Neural crest cell (in vitro differentiated cells): Measurements from ENCODE around the gene CDH12. TPM values are rescaled to one million over a fixed set of nuclear protein-coding genes. Genes with fewer than 3 reads are reported as not detected.
"Not testable (repeated sequence)": the region's sequence is repeated elsewhere in the genome, so short reads cannot be mapped to it uniquely, and the experiment has no call there.

Source experiments
- DNase-seq: peaks from one replicate; pipeline ENCODE4 v3.0.0; 2021; ENCODE audit warnings: low read depth, mixed read lengths, low spot score
- H3K27ac Mint-ChIP-seq: one replicate; pipeline ENCODE4 v1.8.0; 2021; ENCODE audit warnings: mild to moderate bottlenecking, mixed read lengths; ENCODE audit not compliant: unreplicated experiment
- H3K27me3 Mint-ChIP-seq: 2 replicates; pipeline ENCODE4 v1.8.0; 2021; ENCODE audit warnings: low read depth, mild to moderate bottlenecking, mixed read lengths
- H3K36me3 Mint-ChIP-seq: 2 replicates; pipeline ENCODE4 v1.8.0; 2021; ENCODE audit warnings: low read depth, mild to moderate bottlenecking, mixed read lengths
- H3K4me1 Mint-ChIP-seq: 2 replicates; pipeline ENCODE4 v1.8.0; 2021; ENCODE audit warnings: mixed read lengths
- H3K4me3 Mint-ChIP-seq: one replicate; pipeline ENCODE4 v1.8.0; 2021; ENCODE audit warnings: mild to moderate bottlenecking, mixed read lengths
- H3K9me3 Mint-ChIP-seq: 2 replicates; pipeline ENCODE4 v1.8.0; 2021; ENCODE audit warnings: mixed read lengths
- CTCF ChIP-seq: fragments of 200-600 bp; sonication (generic); conservative IDR thresholded peaks from 2 replicates; pipeline ENCODE4 v1.5.0; 2021; ENCODE audit warnings: antibody characterized with exemption, mild to moderate bottlenecking
- total RNA-seq: library from RNA; stranded (reverse); gene quantifications from 2 replicates; pipeline ENCODE4 v1.2.1, GENCODE V29; 2021

Gene CDH12
- total RNA-seq, 1 donor from 2014 or later, result 0.07 TPM

DNA sequence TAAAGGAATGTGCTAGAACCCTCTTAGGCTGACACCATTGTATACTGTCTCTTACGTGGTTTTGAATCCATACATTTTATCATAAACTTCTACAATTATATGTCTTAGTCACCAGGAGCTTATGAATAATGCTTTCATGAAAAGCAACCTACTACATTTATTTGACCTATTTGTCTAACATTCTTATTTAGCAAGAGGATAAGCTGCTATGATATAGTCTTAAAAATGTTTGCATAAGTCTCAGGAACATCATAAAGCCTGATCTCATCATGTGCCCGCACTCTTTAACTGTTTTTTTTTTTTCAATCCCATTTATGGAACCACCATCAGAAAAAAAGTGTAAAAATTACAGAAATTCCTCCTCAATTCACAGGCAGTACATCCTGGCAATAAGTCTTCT lies 59.7 kb downstream of the CDH12 start:
- H3K36me3 Mint-ChIP-seq, result no peaks in the 10 kb centered on the region
- no peak overlapping the region for H3K27ac Mint-ChIP-seq
- DNase-seq, result no peak
- no peaks in the 10 kb centered on the region for H3K27me3 Mint-ChIP-seq
- no peaks in the 10 kb centered on the region for H3K4me1 Mint-ChIP-seq
- H3K4me3 Mint-ChIP-seq, result no peak overlapping the region
- peaks cover 5% of the 10 kb centered on the region for H3K9me3 Mint-ChIP-seq
- no peak for TF ChIP-seq CTCF

GRCh38 chr5:22787807-22788206 lies 65.3 kb downstream of the CDH12 start:
- H3K4me1 Mint-ChIP-seq, result no peaks in the 10 kb centered on the region
- DNase-seq, result no peak
- H3K27ac Mint-ChIP-seq, result no peak overlapping the region
- no peaks in the 10 kb centered on the region for H3K27me3 Mint-ChIP-seq
- no peaks in the 10 kb centered on the region for H3K36me3 Mint-ChIP-seq
- no peak overlapping the region for H3K4me3 Mint-ChIP-seq
- H3K9me3 Mint-ChIP-seq, result peaks cover 7% of the 10 kb centered on the region
- no peak for TF ChIP-seq CTCF

GRCh38 chr5:22787398-22787797 lies 65.7 kb downstream of the CDH12 start:
- Mint-ChIP-seq H3K9me3 (peaks cover 7% of the 10 kb centered on the region), H3K4me1 (no peaks in the 10 kb centered on the region), H3K27ac (no peak overlapping the region), H3K4me3 (no peak overlapping the region), H3K27me3 (no peaks in the 10 kb centered on the region), H3K36me3 (no peaks in the 10 kb centered on the region)
- DNase-seq, result no peak
- no peak for TF ChIP-seq CTCF

GRCh38 chr5:22780756-22781155 lies 72.4 kb downstream of the CDH12 start:
- H3K27me3 Mint-ChIP-seq, result no peaks in the 10 kb centered on the region
- no peak for TF ChIP-seq CTCF
- H3K27ac Mint-ChIP-seq, result no peak overlapping the region
- H3K4me3 Mint-ChIP-seq, result no peak overlapping the region
- no peaks in the 10 kb centered on the region for H3K36me3 Mint-ChIP-seq
- DNase-seq, result no peak
- H3K9me3 Mint-ChIP-seq, result no peaks in the 10 kb centered on the region
- H3K4me1 Mint-ChIP-seq, result no peaks in the 10 kb centered on the region

- no peaks in the 10 kb centered on the region for H3K36me3 Mint-ChIP-seq
- TF ChIP-seq CTCF, result no peak
- no peak for DNase-seq
- no peak overlapping the region for H3K4me3 Mint-ChIP-seq
- no peaks in the 10 kb centered on the region for H3K4me1 Mint-ChIP-seq
- H3K27ac Mint-ChIP-seq, result no peak overlapping the region
- no peaks in the 10 kb centered on the region for H3K27me3 Mint-ChIP-seq
- H3K9me3 Mint-ChIP-seq, result no peaks in the 10 kb centered on the region
Observed at GRCh38 chr5:22779499-22779898, 73.6 kb downstream of the CDH12 start.

- Mint-ChIP-seq H3K9me3 (peaks cover 5% of the 10 kb centered on the region), H3K27me3 (no peaks in the 10 kb centered on the region), H3K36me3 (no peaks in the 10 kb centered on the region), H3K4me3 (no peak overlapping the region), H3K27ac (no peak overlapping the region), H3K4me1 (no peaks in the 10 kb centered on the region)
- TF ChIP-seq CTCF, result no peak
- no peak for DNase-seq
Observed at GRCh38 chr5:22776285-22776684, 76.9 kb downstream of the CDH12 start.

DNA sequence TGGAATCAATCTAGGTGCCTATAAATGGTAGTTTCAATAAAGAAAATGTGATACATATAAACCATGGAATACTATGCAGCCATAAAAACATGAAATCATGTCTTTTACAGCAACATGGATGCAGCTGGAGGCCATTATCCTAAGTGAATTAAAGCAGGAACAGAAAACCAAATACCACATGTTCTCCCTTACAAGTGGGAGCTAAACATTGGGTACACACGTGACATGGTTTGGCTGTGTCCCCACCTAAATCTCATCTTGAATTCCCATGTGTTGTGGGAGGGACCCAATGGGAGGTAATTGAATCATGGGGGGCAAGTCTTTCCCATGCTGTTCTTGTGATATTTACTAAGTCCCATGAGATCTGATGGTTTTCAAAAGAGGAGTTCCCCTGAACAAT lies 78.9 kb downstream of the CDH12 start:
- H3K27me3 Mint-ChIP-seq, H3K9me3 Mint-ChIP-seq, H3K4me1 Mint-ChIP-seq, H3K27ac Mint-ChIP-seq, H3K4me3 Mint-ChIP-seq, H3K36me3 Mint-ChIP-seq, DNase-seq: not testable (repeated sequence)
